Spleen (tissue), 11 donors: ENCODE measurements around the gene PKD1. TPM values are rescaled to one million over a fixed set of nuclear protein-coding genes. Genes with fewer than 3 reads are reported as not detected.

Experiments used
- DNase-seq: peaks from one replicate; pipeline ENCODE4 v3.0.0-alpha.2; 2020
- H3K27ac ChIP-seq, 8 donors: fragments of 200-600 bp; sonication (generic) in 7 of 8; 1 replicate in 4 of 8; 2 replicates in 4 of 8; pipeline versions ENCODE4 v1.5.0 to v1.8.0; 2016 to 2021; ENCODE audit warnings: inconsistent platforms in 4 of 8, mild to moderate bottlenecking in 4 of 8, moderate library complexity in 1 of 8
- H3K27me3 ChIP-seq, 7 donors: fragments of 200-600 bp; sonication (generic) in 6 of 7; replicated peaks in 1 of 7; 1 replicate in 4 of 7; 2 replicates in 3 of 7; pipeline versions ENCODE4 v1.5.0 to v1.8.0; 2016 to 2021; ENCODE audit warnings: inconsistent platforms in 3 of 7, mild to moderate bottlenecking in 1 of 7
- H3K36me3 ChIP-seq, 6 donors: fragments of 200-600 bp; sonication (generic) in 5 of 6; 1 replicate in 4 of 6; 2 replicates in 2 of 6; pipeline versions ENCODE4 v1.5.0 to v1.8.0; 2016 to 2021; ENCODE audit warnings: inconsistent platforms in 2 of 6
- H3K4me1 ChIP-seq, 6 donors: fragments of 200-600 bp; sonication (generic) in 5 of 6; 1 replicate in 3 of 6; 2 replicates in 3 of 6; pipeline versions ENCODE4 v1.5.0 to v1.8.0; 2016 to 2021; ENCODE audit warnings: inconsistent platforms in 3 of 6
- H3K4me3 ChIP-seq, 8 donors: fragments of 200-600 bp; sonication (generic) in 7 of 8; 1 replicate in 4 of 8; 2 replicates in 4 of 8; pipeline versions ENCODE4 v1.5.0 to v1.8.0; 2016 to 2021; ENCODE audit warnings: inconsistent platforms in 4 of 8, mild to moderate bottlenecking in 4 of 8, moderate library complexity in 2 of 8
- H3K9me3 ChIP-seq, 8 donors: fragments of 200-600 bp; sonication (generic) in 7 of 8; 1 replicate in 4 of 8; 2 replicates in 4 of 8; pipeline versions ENCODE4 v1.5.0 to v1.8.0; 2016 to 2021; ENCODE audit warnings: inconsistent platforms in 4 of 8
- CTCF ChIP-seq, 11 experiments: fragments of 200-600 bp in 7 of 11; fragments of 450-650 bp in 4 of 11; sonication (generic) in 4 of 11; IDR thresholded peaks in 8 of 11; conservative IDR thresholded peaks in 3 of 11; 1 replicate in 7 of 11; 2 replicates in 4 of 11; pipeline versions ENCODE4 v1.4.0 to v1.8.0; 2016 to 2021; ENCODE audit warnings: antibody characterized with exemption in 11 of 11, inconsistent platforms in 4 of 11, mild to moderate bottlenecking in 1 of 11
- POLR2A ChIP-seq, 3 donors: fragments of 450-650 bp; IDR thresholded peaks; one replicate each; pipeline ENCODE4 v1.5.1; 2017; ENCODE audit warnings: antibody characterized with exemption in 3 of 3, mild to moderate bottlenecking in 1 of 3
- POLR2AphosphoS5 ChIP-seq, 3 donors: sonication (generic); formaldehyde crosslinking; IDR thresholded peaks; one replicate each; pipeline ENCODE4 v1.5.1; 2017; ENCODE audit warnings: antibody characterized with exemption in 3 of 3
- WGBS, 5 donors: extraction: QIAGEN DNeasy Blood & Tissue Kit in 3 of 5; methylation state at CpG; one replicate each; pipeline versions ENCODE4 v1.1.5 to v1.1.7; 2013 to 2018; 5-methylcytosine and 5-hydroxymethylcytosine counted together
- intact Hi-C: fragments of 100-400 bp; cut with DNase I; formaldehyde crosslinking; loops from one replicate; pipeline ENCODE4 v1.15.0; 2023; ENCODE audit warnings: low total_unique reads
- polyA plus RNA-seq, 3 donors: library from polyadenylated mRNA; stranded (reverse); fragments of 200-250 nt; gene quantifications; one replicate each; pipeline ENCODE4 v1.2.1, GENCODE V29; 2013
- total RNA-seq, 7 donors: library from RNA; depleted of rRNA in 3 of 7; stranded (reverse); fragments of >200 nt in 3 of 7; fragmentation: NEBNext Ultra II Directional in 4 of 7; extraction: Animal tissue kit (Norgen Biotek cat#: 25700) in 4 of 7; gene quantifications; one replicate each; pipeline versions ENCODE4 v1.1.0 to v1.2.1, GENCODE V29; 2016 to 2021
- donor health status: healthy with polysubstance abuse.
- donor health status: DM: no; HTN: no; CAD: no; lungs with moderate emphysema.
- donor health status: DM: no; HTN: no; CAD: no.
- donor health status: Bipolar disorder and iron deficiency.
- donor health status: healthy.
- donor health status: DM: no; HTN: no; CAD: no.
- donor health status: DM: yes; HTN: yes; CAD: no.

Gene PKD1
- total and polyA plus RNA-seq, 10 donors: 14.0 to 124 (median 79.8) TPM

GRCh38 chr16:2061023-2061422, 74.7 kb downstream of the PKD1 start:
- intact Hi-C loops: no loop called here
- no peak for DNase-seq
- Histone ChIP-seq H3K9me3 (no peaks in the 10 kb centered on the region), H3K27me3 (no peaks in the 10 kb centered on the region), H3K4me1 (peaks cover 0 to 4% (median 0%) of the 10 kb centered on the region in 6 donors), H3K27ac (no peak overlapping the region), H3K36me3 (peaks cover 1 to 100% (median 83%) of the 10 kb centered on the region in 6 donors), H3K4me3 (no peak overlapping the region)
- 90 to 98% (median 93%) methylated on average over 17 to 18 of the region's 18 CpGs for WGBS, 5 donors
- no peak for TF ChIP-seq POLR2AphosphoS5 (IDR thresholded peaks at IDR 0.05)
- TF ChIP-seq CTCF (IDR thresholded peaks at IDR 0.05 in 8 of 11, conservative IDR thresholded peaks at IDR 0.05 in 3 of 11): no peak

- WGBS, 5 donors: 90 to 96% (median 93%) methylated on average over 12 to 17 of the region's 17 CpGs
- intact Hi-C loops: no loop called here
- Histone ChIP-seq H3K27ac (no peak overlapping the region), H3K9me3 (no peaks in the 10 kb centered on the region), H3K4me1 (peaks cover 0 to 7% (median 0%) of the 10 kb centered on the region in 6 donors), H3K36me3 (peaks cover 0 to 100% (median 79%) of the 10 kb centered on the region in 6 donors), H3K4me3 (no peak overlapping the region), H3K27me3 (no peaks in the 10 kb centered on the region)
- TF ChIP-seq POLR2A (IDR thresholded peaks at IDR 0.05): no peak
- TF ChIP-seq CTCF (IDR thresholded peaks at IDR 0.05 in 8 of 11, conservative IDR thresholded peaks at IDR 0.05 in 3 of 11): no peak
- no peak for TF ChIP-seq POLR2AphosphoS5 (IDR thresholded peaks at IDR 0.05)
- DNase-seq: no peak
These were observed 75.4 kb downstream of the PKD1 start for GRCh38 chr16:2060346-2060745.

- no peaks in the 10 kb centered on the region for H3K27me3 ChIP-seq
- H3K9me3 ChIP-seq: no peaks in the 10 kb centered on the region
- H3K36me3 ChIP-seq: peaks cover 0 to 100% (median 83%) of the 10 kb centered on the region in 6 donors
- no peak overlapping the region for H3K4me3 ChIP-seq
- 95 to 99% (median 97%) methylated on average over 10 of the region's 10 CpGs for WGBS, 5 donors
- intact Hi-C loops: no loop called here
- TF ChIP-seq POLR2AphosphoS5 (IDR thresholded peaks at IDR 0.05) (no peak), CTCF (IDR thresholded peaks at IDR 0.05 in 8 of 11, conservative IDR thresholded peaks at IDR 0.05 in 3 of 11) (no peak), POLR2A (IDR thresholded peaks at IDR 0.05) (no peak)
- peaks cover 0 to 7% (median 0%) of the 10 kb centered on the region in 6 donors for H3K4me1 ChIP-seq
- DNase-seq: no peak
- H3K27ac ChIP-seq: no peak overlapping the region
These were observed 76.8 kb downstream of the PKD1 start for GRCh38 chr16:2058872-2059271.

GRCh38 chr16:2058420-2058819, 77.3 kb downstream of the PKD1 start:
- Histone ChIP-seq H3K9me3 (no peaks in the 10 kb centered on the region), H3K27me3 (no peaks in the 10 kb centered on the region), H3K27ac (no peak overlapping the region), H3K36me3 (peaks cover 0 to 100% (median 84%) of the 10 kb centered on the region in 6 donors), H3K4me3 (no peak overlapping the region), H3K4me1 (peaks cover 0 to 7% (median 0%) of the 10 kb centered on the region in 6 donors)
- 90 to 94% (median 93%) methylated on average over 6 to 13 of the region's 13 CpGs for WGBS, 5 donors
- DNase-seq: no peak
- intact Hi-C loops: no loop called here
- TF ChIP-seq POLR2AphosphoS5 (IDR thresholded peaks at IDR 0.05): no peak
- no peak for TF ChIP-seq POLR2A (IDR thresholded peaks at IDR 0.05)
- TF ChIP-seq CTCF (IDR thresholded peaks at IDR 0.05 in 8 of 11, conservative IDR thresholded peaks at IDR 0.05 in 3 of 11): no peak
